IMR-90 (cell line): ENCODE results near the gene SFTPB. TPM values are rescaled to one million over a fixed set of nuclear protein-coding genes. Genes with fewer than 3 reads are reported as not detected.

Experiments
- ATAC-seq: fragments of 200-7000 bp; cut with Tn5 transposase; 2 replicates; pipeline ENCODE4 v1.9.1; 2020; ENCODE audit warnings: low read depth, mild to moderate bottlenecking, moderate library complexity
- BruUV-seq: library from RNA; stranded (reverse); fragments of 400-500 nt; replicated peaks from 2 replicates; lab custom pipeline; 2021; lab: Mats Ljungman, UMichigan
- CTCF ChIA-PET: fragments of 300-600 bp; formaldehyde crosslinking; extraction: SDS; loops from one replicate; lab custom pipeline; 2021; ENCODE audit warnings: antibody characterized with exemption; lab: Yijun Ruan, JAX
- POLR2A ChIA-PET: fragments of 300-600 bp; sonication (Branson Sonifier 250); formaldehyde crosslinking; loops from one replicate; lab custom pipeline; 2022; ENCODE audit warnings: antibody characterized with exemption; ENCODE audit not compliant: unreplicated experiment; lab: Charles Lee
- DNase-seq: peaks from one replicate; pipeline ENCODE4 v3.0.0; 2013
- H2AFZ ChIP-seq: replicated peaks from 2 replicates; pipeline ENCODE3; 2013; ENCODE audit warnings: low read length, mild to moderate bottlenecking; ENCODE audit not compliant: poor library complexity
- H2AK5ac ChIP-seq: 2 replicates; pipeline ENCODE4 v1.6.1; 2013; ENCODE audit warnings: low read depth, low read length, inconsistent platforms
- H2AK9ac ChIP-seq: replicated peaks from 2 replicates; pipeline ENCODE3; 2013; ENCODE audit warnings: mild to moderate bottlenecking, low read depth, low read length, moderate library complexity; ENCODE audit not compliant: poor library complexity
- H2BK120ac ChIP-seq: 2 replicates; pipeline ENCODE4 v1.6.1; 2013; ENCODE audit warnings: low read depth, low read length, inconsistent platforms
- H2BK15ac ChIP-seq: 3 replicates; pipeline ENCODE4 v1.6.1; 2013; ENCODE audit warnings: low read depth, low read length, inconsistent platforms
- H2BK20ac ChIP-seq: 2 replicates; pipeline ENCODE4 v1.6.1; 2013; ENCODE audit warnings: low read depth, mild to moderate bottlenecking, inconsistent platforms, low read length, moderate library complexity
- H2BK5ac ChIP-seq: 2 replicates; pipeline ENCODE4 v1.6.1; 2013; ENCODE audit warnings: mild to moderate bottlenecking, low read depth, low read length, inconsistent platforms; ENCODE audit not compliant: poor library complexity, severe bottlenecking
- H3K14ac ChIP-seq: replicated peaks from 2 replicates; pipeline ENCODE4 v1.6.1; 2013; ENCODE audit warnings: low read depth, low read length, inconsistent platforms
- H3K18ac ChIP-seq: 2 replicates; pipeline ENCODE4 v1.6.1; 2013; ENCODE audit warnings: low read depth, low read length, control low read depth
- H3K23ac ChIP-seq: 2 replicates; pipeline ENCODE4 v1.6.1; 2013; ENCODE audit warnings: low read depth, low read length, inconsistent platforms
- H3K27ac ChIP-seq: 2 replicates; pipeline ENCODE4 v1.5.1; 2013; ENCODE audit warnings: mild to moderate bottlenecking, control low read depth, low read length; ENCODE audit not compliant: insufficient read depth
- H3K27me3 ChIP-seq: 2 replicates; pipeline ENCODE4 v1.6.1; 2013; ENCODE audit warnings: low read length; ENCODE audit not compliant: control insufficient read depth, insufficient read depth
- H3K36me3 ChIP-seq: 2 replicates; pipeline ENCODE4 v1.6.1; 2013; ENCODE audit warnings: low read length, mixed read lengths; ENCODE audit not compliant: control insufficient read depth, insufficient read depth
- H3K4ac ChIP-seq: 2 replicates; pipeline ENCODE4 v1.6.1; 2013; ENCODE audit warnings: low read depth, low read length, inconsistent platforms
- H3K4me1 ChIP-seq: 2 replicates; pipeline ENCODE4 v1.6.1; 2013; ENCODE audit warnings: low read length, mixed read lengths; ENCODE audit not compliant: control insufficient read depth, insufficient read depth
- H3K4me2 ChIP-seq: 2 replicates; pipeline ENCODE4 v1.6.1; 2013; ENCODE audit warnings: low read depth, mild to moderate bottlenecking, control low read depth, low read length, moderate library complexity
- H3K4me3 ChIP-seq: 2 replicates; pipeline ENCODE4 v1.5.1; 2013; ENCODE audit warnings: low read depth, mild to moderate bottlenecking, control low read depth, low read length, moderate library complexity; ENCODE audit not compliant: insufficient read depth
- H3K56ac ChIP-seq: 2 replicates; pipeline ENCODE4 v1.6.1; 2013; ENCODE audit warnings: low read length, inconsistent platforms; ENCODE audit not compliant: insufficient read depth; ENCODE audit errors: extremely low read depth
- H3K79me1 ChIP-seq, 2 experiments: 2 replicates each; pipeline ENCODE4 v1.6.1; 2013; ENCODE audit warnings: low read length in 2 of 2, inconsistent platforms in 1 of 2, low read depth in 1 of 2
- H3K9ac ChIP-seq: 2 replicates; pipeline ENCODE4 v1.6.1; 2013; ENCODE audit warnings: low read depth, low read length, control low read depth
- H3K9me1 ChIP-seq: 2 replicates; pipeline ENCODE4 v1.6.1; 2013; ENCODE audit warnings: low read length, inconsistent platforms; ENCODE audit not compliant: insufficient read depth
- H3K9me3 ChIP-seq: 2 replicates; pipeline ENCODE4 v1.6.1; 2013; ENCODE audit warnings: low read length; ENCODE audit not compliant: control insufficient read depth, insufficient read depth
- H4K20me1 ChIP-seq: 2 replicates; pipeline ENCODE4 v1.6.1; 2013; ENCODE audit warnings: low read length, inconsistent platforms; ENCODE audit not compliant: insufficient read depth
- H4K5ac ChIP-seq: 2 replicates; pipeline ENCODE4 v1.6.1; 2013; ENCODE audit warnings: mild to moderate bottlenecking, low read depth, low read length, control low read depth
- H4K8ac ChIP-seq, 2 experiments: 2 replicates each; pipeline ENCODE4 v1.6.1; 2013; ENCODE audit warnings: low read depth in 2 of 2, low read length in 2 of 2, control low read depth in 1 of 2, inconsistent platforms in 1 of 2
- H4K91ac ChIP-seq: 2 replicates; pipeline ENCODE4 v1.6.1; 2013; ENCODE audit warnings: low read depth, low read length, inconsistent platforms; ENCODE audit not compliant: insufficient read depth
- BHLHE40 ChIP-seq: fragments of 150-350 bp; IDR thresholded peaks from 2 replicates; pipeline ENCODE4 v1.6.1; 2016; ENCODE audit warnings: mild to moderate bottlenecking, low read depth, low read length
- CEBPB ChIP-seq: IDR thresholded peaks from 2 replicates; pipeline ENCODE4 v1.6.1; 2012; ENCODE audit warnings: low read depth, low read length, improper control_type of control experiment
- CHD1 ChIP-seq: IDR thresholded peaks from 2 replicates; pipeline ENCODE4 v1.6.1; 2012; ENCODE audit warnings: low read depth, low read length, improper control_type of control experiment
- CTCF ChIP-seq: conservative IDR thresholded peaks from 2 replicates; pipeline ENCODE4 v1.5.1; 2012; ENCODE audit warnings: mild to moderate bottlenecking, low read depth, low read length, improper control_type of control experiment
- ELK1 ChIP-seq: fragments of 150-350 bp; IDR thresholded peaks from 2 replicates; pipeline ENCODE4 v1.6.1; 2016; ENCODE audit warnings: low read depth, mild to moderate bottlenecking, low read length, moderate library complexity, borderline replicate concordance
- FOS ChIP-seq: fragments of 150-350 bp; IDR thresholded peaks from 2 replicates; pipeline ENCODE4 v1.6.1; 2016; ENCODE audit warnings: low read depth, low read length
- MAZ ChIP-seq: IDR thresholded peaks from 2 replicates; pipeline ENCODE4 v1.6.1; 2012; ENCODE audit warnings: low read depth, mild to moderate bottlenecking, low read length, improper control_type of control experiment, moderate library complexity, borderline replicate concordance
- POLR2A ChIP-seq: IDR thresholded peaks from 2 replicates; pipeline ENCODE4 v1.6.1; 2012; ENCODE audit warnings: mild to moderate bottlenecking, low read depth, low read length
- RAD21 ChIP-seq: IDR thresholded peaks from 2 replicates; pipeline ENCODE4 v1.6.1; 2012; ENCODE audit warnings: low read length, improper control_type of control experiment
- SMC3 ChIP-seq: fragments of 150-350 bp; IDR thresholded peaks from 2 replicates; pipeline ENCODE4 v1.6.1; 2016; ENCODE audit warnings: low read depth, mild to moderate bottlenecking, antibody characterized with exemption, low read length, moderate library complexity
- whole genome bisulfite sequencing, 2 experiments: methylation state at CpG; one replicate each; pipeline versions ENCODE4 v1.1.5 to v1.1.7; 2013; ENCODE audit warnings: missing lambda C conversion rate in 2 of 2; ENCODE audit not compliant: insufficient read length in 1 of 2; ENCODE audit errors: extremely low coverage in 2 of 2; 5-methylcytosine and 5-hydroxymethylcytosine counted together
- dilution Hi-C: fragments of 300-500 bp; cut with HindIII; formaldehyde crosslinking; loops from one replicate; pipeline ENCODE4 v1.14.3; 2018; ENCODE audit warnings: low sequenced_read_pairs; ENCODE audit not compliant: unreplicated experiment
- in situ Hi-C: fragments of 300-500 bp; cut with MboI; formaldehyde crosslinking; loops from 3 replicates; pipeline ENCODE4 v1.14.3; 2019; ENCODE audit warnings: low sequenced_read_pairs, inconsistent platforms, mixed read lengths
- intact Hi-C: fragments of 100-400 bp; cut with micrococcal nuclease; formaldehyde crosslinking; loops from 2 replicates; pipeline ENCODE4 v1.10.0; 2022
- polyA plus RNA-seq, 3 experiments: library from polyadenylated mRNA; depleted of rRNA; stranded (reverse); fragments of >200 nt; gene quantifications; 2 replicates each; pipeline ENCODE4 v1.2.3, GENCODE V29; 2012; ENCODE audit warnings: low replicate concordance in 1 of 3
- total RNA-seq: library from RNA; depleted of rRNA; stranded (reverse); fragments of >200 nt; gene quantifications from 2 replicates; pipeline ENCODE4 v1.2.3, GENCODE V29; 2012

Gene SFTPB
- total and polyA plus RNA-seq, 2 of the 4 experiments (the other 2 are of a cell fraction) = not detected

DNA sequence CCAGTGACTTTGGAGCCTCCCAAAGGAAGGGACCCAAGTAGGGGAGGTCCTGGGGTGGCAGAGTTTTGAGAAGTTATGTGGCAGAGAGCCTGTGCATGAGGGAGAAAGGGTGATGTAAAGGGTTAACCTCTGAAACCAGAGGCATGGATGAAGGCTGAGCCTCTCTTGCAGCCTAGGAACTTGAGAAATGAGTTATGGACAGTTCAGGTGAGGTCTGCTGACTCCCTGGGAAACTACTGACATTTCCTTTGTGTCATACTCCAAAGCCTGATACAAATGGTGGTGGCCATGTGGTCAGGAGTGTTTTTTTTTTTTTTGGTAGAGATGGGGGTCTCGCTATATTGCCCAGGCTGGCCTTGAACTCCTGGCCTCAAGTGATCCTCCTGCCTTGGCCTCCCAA lies 13.8 kb upstream of the SFTPB start:
- intact Hi-C loops = no loop called here
- H2BK20ac ChIP-seq = no peak overlapping the region
- H2AK5ac ChIP-seq = peak overlapping the region; percentile 55
- no peaks in the 10 kb centered on the region for H3K27me3 ChIP-seq
- H3K36me3 ChIP-seq = no peaks in the 10 kb centered on the region
- H2BK5ac ChIP-seq = no peak overlapping the region
- ChIA-PET POLR2A (no interaction called here), CTCF (interaction anchor here (0.6 kb wide), 2 partner anchors 27 to 49 kb away, joined by 3 to 5 read pairs; no protein-coding TSS in a partner anchor)
- H3K4me2 ChIP-seq = no peak overlapping the region
- no peak for TF ChIP-seq SMC3
- no peak for TF ChIP-seq POLR2A
- TF ChIP-seq CEBPB = no peak
- no peak for TF ChIP-seq MAZ
- TF ChIP-seq BHLHE40 = no peak
- no peak for TF ChIP-seq ELK1
- no peak for TF ChIP-seq CHD1
- no peak for TF ChIP-seq RAD21
- TF ChIP-seq CTCF = no peak
- TF ChIP-seq FOS = no peak
- no peaks in the 10 kb centered on the region for H4K20me1 ChIP-seq
- H4K8ac ChIP-seq = no peak overlapping the region
- H3K79me1 ChIP-seq = no peaks in the 10 kb centered on the region
- no peak overlapping the region for H2BK120ac ChIP-seq
- DNase-seq (no peak), ATAC-seq (no peak)
- H3K4me1 ChIP-seq = 0 out of 2 replicates have a peak, but pooled peaks cover 1% of the 10 kb centered on the region
- no peak overlapping the region for H4K91ac ChIP-seq
- BruUV-seq = no TSS peak
- H3K18ac ChIP-seq = no peak overlapping the region
- H3K56ac ChIP-seq = no peak overlapping the region
- no peak overlapping the region for H3K27ac ChIP-seq
- H2AFZ ChIP-seq = no peak overlapping the region
- 0 out of 2 replicates have a peak overlapping the region, but pooled peaks have one; percentile 12 for H3K4ac ChIP-seq
- H2AK9ac ChIP-seq = no peak overlapping the region
- no peak overlapping the region for H4K5ac ChIP-seq
- H3K14ac ChIP-seq = peak overlapping the region; percentile 28; the same call in 1 of the 2 replicates
- in situ Hi-C loops = no loop called here
- dilution Hi-C loops = no loop called here
- H2BK15ac ChIP-seq = peak overlapping the region; percentile 45; the same call in 1 of the 3 replicates
- H3K23ac ChIP-seq = no peak overlapping the region
- WGBS, 2 experiments = no CpG with 5 or more reads among the region's 1 CpG
- H3K9me1 ChIP-seq = peaks cover 7% of the 10 kb centered on the region
- no peak overlapping the region for H3K9ac ChIP-seq
- no peaks in the 10 kb centered on the region for H3K9me3 ChIP-seq
- H3K4me3 ChIP-seq = no peak overlapping the region
